ENCODE results near the gene BEST1. TPM values are rescaled to one million over a fixed set of nuclear protein-coding genes. Genes with fewer than 3 reads are reported as not detected.

The BEST1 gene
- total RNA-seq, 2 donors from 2014 or later: 1.5 to 18.0 TPM

DNA sequence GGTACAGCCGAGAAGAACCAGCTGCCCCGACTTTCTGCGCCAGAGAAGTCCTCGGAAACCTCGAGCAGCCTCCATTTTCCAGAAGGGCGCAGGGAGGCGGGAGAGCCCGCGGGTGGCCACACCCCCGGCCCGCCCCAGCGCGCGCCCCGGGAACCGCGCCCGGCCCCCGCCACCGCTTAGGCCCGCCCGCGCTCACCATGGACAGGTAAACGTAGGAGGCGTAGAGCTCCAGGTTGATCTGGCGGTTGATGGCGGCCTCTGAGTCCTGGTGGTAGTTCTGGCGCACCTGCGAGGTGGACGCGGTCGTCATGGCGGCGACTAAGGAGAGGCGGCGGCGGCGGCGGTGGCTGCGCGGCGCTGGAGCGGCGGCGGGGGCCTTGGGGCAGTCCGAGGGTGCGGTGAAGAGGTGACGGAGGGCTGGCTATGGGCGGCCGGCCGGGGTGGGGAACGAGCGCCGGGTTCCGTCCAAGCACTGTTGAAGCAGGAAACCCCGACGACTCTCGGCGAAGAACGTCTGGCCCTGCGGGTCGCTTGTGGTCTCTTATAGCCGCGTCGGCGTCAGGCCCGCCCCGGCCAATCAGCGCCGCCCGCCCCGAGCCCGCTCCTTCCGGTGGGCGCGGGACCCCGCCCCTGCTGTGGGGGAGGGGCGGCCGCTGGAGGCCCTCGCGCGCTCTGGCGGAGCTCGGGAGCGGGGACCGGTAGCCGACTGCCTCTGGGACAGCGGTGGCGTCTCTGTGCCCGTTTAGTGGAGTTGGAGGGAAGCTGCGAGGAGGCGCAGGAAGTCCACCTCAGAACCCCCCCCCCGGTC, 17.2 kb downstream of the BEST1 start, which contains the start of gene FTH1:
TSS of gene FTH1 (minus strand) at position 519 of the 808 bp plus-strand sequence. CDS start at position 310, 209 bp downstream.
- TF ChIP-seq POLR2A (IDR thresholded peaks at IDR 0.05) (peak; percentile 97), POLR2AphosphoS5 (IDR thresholded peaks at IDR 0.05) (peak; percentile 83)
- TF ChIP-seq, protein P1, sequence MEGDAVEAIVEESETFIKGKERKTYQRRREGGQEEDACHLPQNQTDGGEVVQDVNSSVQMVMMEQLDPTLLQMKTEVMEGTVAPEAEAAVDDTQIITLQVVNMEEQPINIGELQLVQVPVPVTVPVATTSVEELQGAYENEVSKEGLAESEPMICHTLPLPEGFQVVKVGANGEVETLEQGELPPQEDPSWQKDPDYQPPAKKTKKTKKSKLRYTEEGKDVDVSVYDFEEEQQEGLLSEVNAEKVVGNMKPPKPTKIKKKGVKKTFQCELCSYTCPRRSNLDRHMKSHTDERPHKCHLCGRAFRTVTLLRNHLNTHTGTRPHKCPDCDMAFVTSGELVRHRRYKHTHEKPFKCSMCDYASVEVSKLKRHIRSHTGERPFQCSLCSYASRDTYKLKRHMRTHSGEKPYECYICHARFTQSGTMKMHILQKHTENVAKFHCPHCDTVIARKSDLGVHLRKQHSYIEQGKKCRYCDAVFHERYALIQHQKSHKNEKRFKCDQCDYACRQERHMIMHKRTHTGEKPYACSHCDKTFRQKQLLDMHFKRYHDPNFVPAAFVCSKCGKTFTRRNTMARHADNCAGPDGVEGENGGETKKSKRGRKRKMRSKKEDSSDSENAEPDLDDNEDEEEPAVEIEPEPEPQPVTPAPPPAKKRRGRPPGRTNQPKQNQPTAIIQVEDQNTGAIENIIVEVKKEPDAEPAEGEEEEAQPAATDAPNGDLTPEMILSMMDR (IDR thresholded peaks at IDR 0.05): no peak
- H3K9me3 ChIP-seq: no peaks in the 10 kb centered on the region
- WGBS: under 1% methylated on average over 91 of the region's 93 CpGs
- H3K4me3 ChIP-seq: peak within 1 kb of the TSS; percentile 95 to 98
- no peaks in the 10 kb centered on the region for H3K27me3 ChIP-seq (replicated peaks; ENCODE audit: insufficient read depth)
- peak; percentile 93 for DNase-seq (ENCODE audit: low spot score)
- peaks cover 3 to 7% of the 10 kb centered on the region in 2 donors for H3K36me3 ChIP-seq
- intact Hi-C loops (cut with DNase I): no loop called here
- H3K27ac ChIP-seq: peak within 1 kb of the TSS; percentile 100
- peaks cover 13% of the 10 kb centered on the region for H3K4me1 ChIP-seq (replicated peaks)

DNA sequence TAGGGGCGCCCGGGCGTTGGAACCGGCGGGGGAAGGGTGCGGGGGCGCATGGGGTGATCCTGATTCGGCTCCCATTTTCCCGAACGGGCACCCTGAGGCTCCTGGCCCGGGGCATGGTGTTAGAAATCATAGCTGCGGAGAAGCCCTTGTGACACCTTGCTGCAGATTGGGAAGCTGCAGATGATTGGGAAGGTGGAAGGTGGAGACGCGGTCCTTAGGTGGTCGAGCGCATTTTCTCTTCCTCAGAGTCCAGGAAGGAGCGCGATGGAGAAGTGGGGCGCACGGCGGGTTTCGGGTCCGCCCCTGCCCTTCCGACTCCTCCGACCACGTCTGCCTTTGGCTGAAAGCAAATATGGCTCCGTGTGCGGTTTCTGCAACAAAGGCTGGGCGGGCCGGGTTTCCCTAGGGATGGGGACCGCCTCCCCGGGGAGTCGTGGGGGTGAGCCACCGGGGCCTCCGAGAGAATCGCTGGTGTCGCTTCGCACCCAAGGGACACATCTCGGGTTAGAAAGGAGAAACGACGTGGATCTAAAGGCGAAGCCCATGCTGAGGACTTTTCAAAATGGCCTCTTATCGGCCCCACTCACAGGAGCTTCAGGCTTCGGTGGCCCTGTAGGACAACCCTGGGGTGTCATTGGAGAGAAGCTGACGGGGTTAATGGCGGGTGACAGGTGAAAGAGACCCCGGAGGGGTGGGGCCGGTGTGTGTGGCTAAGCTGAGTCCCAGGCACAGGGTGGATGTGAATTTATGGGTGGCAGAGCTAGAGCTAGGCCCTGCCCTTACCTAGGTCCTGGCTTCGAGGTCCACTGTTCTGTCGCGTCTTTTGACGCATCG, 18.0 kb downstream of the BEST1 start:
- Histone ChIP-seq H3K27me3 (replicated peaks; ENCODE audit: insufficient read depth) (no peaks in the 10 kb centered on the region), H3K4me3 (peak overlapping the region; percentile 95 to 98), H3K36me3 (peaks cover 3 to 7% of the 10 kb centered on the region in 2 donors), H3K27ac (peak overlapping the region; percentile 100), H3K4me1 (replicated peaks) (peaks cover 21% of the 10 kb centered on the region), H3K9me3 (no peaks in the 10 kb centered on the region)
- TF ChIP-seq POLR2A (IDR thresholded peaks at IDR 0.05): no peak
- TF ChIP-seq POLR2AphosphoS5 (IDR thresholded peaks at IDR 0.05): no peak
- TF ChIP-seq, protein P1 (IDR thresholded peaks at IDR 0.05): no peak
- no peak for DNase-seq (ENCODE audit: low spot score)
- WGBS: 9% methylated on average over 52 of the region's 53 CpGs
- intact Hi-C loops (cut with DNase I): no loop called here

DNA sequence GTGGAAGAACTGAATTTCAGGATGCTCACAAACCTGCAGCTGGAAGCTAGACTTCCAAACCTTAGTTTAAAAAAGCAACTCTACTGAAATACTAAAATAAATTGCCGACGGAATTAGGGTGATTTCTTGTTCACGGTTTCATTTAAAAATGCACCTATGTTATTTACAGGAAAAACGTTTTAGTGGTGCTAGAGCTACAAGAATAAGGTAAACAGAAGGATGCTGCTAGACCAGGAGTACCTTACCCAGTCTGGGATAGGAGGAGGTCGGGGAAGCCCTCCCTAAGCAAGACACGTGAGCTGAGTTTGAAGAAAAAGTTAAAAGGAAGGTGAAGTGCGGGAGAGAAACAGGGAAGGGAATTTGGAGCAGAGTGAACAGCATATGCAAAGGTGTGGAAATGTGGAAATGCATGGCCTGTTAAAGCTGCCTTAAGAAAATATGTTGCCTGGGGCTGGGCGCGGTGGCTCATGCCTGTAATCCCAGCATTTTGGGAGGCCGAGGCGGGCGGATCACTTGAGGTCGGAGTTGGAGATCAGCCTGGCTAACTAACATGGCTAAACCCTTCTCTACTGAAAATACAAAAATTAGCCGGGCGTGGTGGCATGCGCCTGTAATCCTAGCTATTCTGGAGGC, 18.7 kb downstream of the BEST1 start:
- no peak for TF ChIP-seq POLR2AphosphoS5 (IDR thresholded peaks at IDR 0.05)
- no peak for TF ChIP-seq POLR2A (IDR thresholded peaks at IDR 0.05)
- TF ChIP-seq, protein P1 (IDR thresholded peaks at IDR 0.05): no peak
- Histone ChIP-seq H3K4me3 (no peak overlapping the region), H3K27me3 (replicated peaks; ENCODE audit: insufficient read depth) (no peaks in the 10 kb centered on the region), H3K36me3 (peaks cover 3 to 7% of the 10 kb centered on the region in 2 donors), H3K9me3 (no peaks in the 10 kb centered on the region), H3K4me1 (replicated peaks) (peaks cover 29% of the 10 kb centered on the region), H3K27ac (peak overlapping the region; percentile 100)
- WGBS: 80% methylated on average over 16 of the region's 16 CpGs
- intact Hi-C loops (cut with DNase I): no loop called here
- DNase-seq (ENCODE audit: low spot score): no peak

DNA sequence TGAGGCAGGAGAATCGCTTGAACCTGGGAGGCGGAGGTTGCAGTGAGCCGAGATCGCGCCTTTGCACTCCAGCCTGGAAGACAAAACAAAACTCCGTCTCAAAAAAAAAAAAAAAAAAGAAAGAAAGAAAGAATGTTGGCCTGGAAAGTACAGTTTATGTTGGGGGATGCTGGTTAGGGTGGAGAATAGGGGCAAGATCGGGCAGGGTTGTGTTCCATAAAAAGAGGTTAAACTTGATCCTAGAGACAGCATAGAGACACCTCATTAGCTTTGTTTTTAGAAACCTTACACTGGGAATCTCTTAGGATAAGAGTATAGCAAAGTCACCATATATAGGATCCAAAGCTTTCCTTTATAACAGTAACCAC, 19.2 kb downstream of the BEST1 start:
- H3K27me3 ChIP-seq (replicated peaks; ENCODE audit: insufficient read depth): no peaks in the 10 kb centered on the region
- no peak for DNase-seq (ENCODE audit: low spot score)
- peaks cover 3 to 7% of the 10 kb centered on the region in 2 donors for H3K36me3 ChIP-seq
- H3K9me3 ChIP-seq: no peaks in the 10 kb centered on the region
- whole genome bisulfite sequencing: 60% methylated on average over 7 of the region's 7 CpGs
- peak overlapping the region; percentile 100 for H3K27ac ChIP-seq
- H3K4me3 ChIP-seq: no peak overlapping the region
- peaks cover 30% of the 10 kb centered on the region for H3K4me1 ChIP-seq (replicated peaks)
- TF ChIP-seq POLR2AphosphoS5 (IDR thresholded peaks at IDR 0.05) (no peak), POLR2A (IDR thresholded peaks at IDR 0.05) (no peak)
- TF ChIP-seq, protein P1 (IDR thresholded peaks at IDR 0.05): no peak
- intact Hi-C loops (cut with DNase I): no loop called here
